Mammary epithelial cell (primary cell): ENCODE data around the gene TRABD2B.

ENCODE experiments used
- CTCF ChIP-seq, 2 donors: IDR thresholded peaks in 1 of 2; conservative IDR thresholded peaks in 1 of 2; 2 replicates each; pipeline ENCODE4 v1.5.1; 2011 to 2012; ENCODE audit warnings: inconsistent platforms in 2 of 2, low read length in 2 of 2, mild to moderate bottlenecking in 2 of 2, control low read depth in 1 of 2, low read depth in 1 of 2; ENCODE audit not compliant: insufficient read depth in 1 of 2; ENCODE audit errors: extremely low read depth in 1 of 2
- EZH2 ChIP-seq: IDR thresholded peaks from 2 replicates; pipeline ENCODE4 v1.6.1; 2012; ENCODE audit warnings: low read length, inconsistent platforms, borderline replicate concordance

- TF ChIP-seq EZH2 (no peak), CTCF (conservative IDR thresholded peaks at IDR 0.05 in 1 of 2, IDR thresholded peaks at IDR 0.05 in 1 of 2; ENCODE audit: extremely low read depth in 1 of 2, insufficient read depth in 1 of 2, low read depth in 1 of 2, low read length in 2 of 2) (no peak)
Observed at GRCh38 chr1:47809301-47810084, 187.7 kb downstream of the TRABD2B start.
